GM12878 (cell line): ENCODE measurements around the gene THOC5. TPM values are rescaled to one million over a fixed set of nuclear protein-coding genes. Genes with fewer than 3 reads are reported as not detected.

Experiments
- ATAC-seq: fragments of 200-7000 bp; cut with Tn5 transposase; 3 replicates; pipeline ENCODE4 v1.9.1; 2020; ENCODE audit warnings: mild to moderate bottlenecking, moderate library complexity
- BruUV-seq: library from RNA; stranded (reverse); fragments of 400-500 nt; replicated peaks from 2 replicates; lab custom pipeline; 2021; lab: Mats Ljungman, UMichigan
- CTCF ChIA-PET: fragments of 300-600 bp; sonication (Branson Sonifier 250); formaldehyde crosslinking; extraction: SDS; loops from one replicate; lab custom pipeline; 2021; ENCODE audit warnings: inconsistent platforms; lab: Yijun Ruan, JAX
- POLR2A ChIA-PET: fragments of 350-600 bp; formaldehyde crosslinking; extraction: SDS; loops from one replicate; lab custom pipeline; 2021; ENCODE audit warnings: inconsistent platforms; lab: Charles Lee
- RAD21 ChIA-PET: fragments of 300-600 bp; sonication (Branson Sonifier 250); formaldehyde crosslinking; loops from one replicate; lab custom pipeline; 2023; ENCODE audit warnings: antibody characterized with exemption; ENCODE audit not compliant: unreplicated experiment; lab: Charles Lee
- SMC1A ChIA-PET: fragments of 300-600 bp; sonication (Branson Sonifier 250); formaldehyde crosslinking; loops from one replicate; lab custom pipeline; 2023; ENCODE audit not compliant: unreplicated experiment, uncharacterized antibody; lab: Charles Lee
- DNase-seq: peaks from one replicate; pipeline ENCODE4 v3.0.0-alpha.2; 2011; ENCODE audit warnings: low read depth, low spot score
- FAIRE-seq: peaks from 3 replicates; lab custom pipeline; 2011; peaks lifted over from hg19 to GRCh38; lab: Jason Lieb, UNC
- H2AFZ ChIP-seq: 2 replicates; pipeline ENCODE4 v1.6.0; 2011; ENCODE audit warnings: low read depth, low read length, control low read depth; ENCODE audit not compliant: control insufficient read depth
- H3K27ac ChIP-seq: 2 replicates; pipeline ENCODE4 v1.5.1; 2011; ENCODE audit warnings: control low read depth; ENCODE audit not compliant: control insufficient read depth, insufficient read depth
- H3K27me3 ChIP-seq, 2 experiments: replicated peaks in 1 of 2; 2 replicates each; pipeline versions ENCODE4 v1.6.0 to v1.6.1; 2011; ENCODE audit warnings: low read length in 1 of 2; ENCODE audit not compliant: control insufficient read depth in 2 of 2, insufficient read depth in 2 of 2
- H3K36me3 ChIP-seq, 2 experiments: 2 replicates each; pipeline ENCODE4 v1.5.1; 2011; ENCODE audit warnings: low read length in 1 of 2; ENCODE audit not compliant: control insufficient read depth in 2 of 2, insufficient read depth in 2 of 2
- H3K4me1 ChIP-seq: 2 replicates; pipeline ENCODE4 v1.6.1; 2011; ENCODE audit warnings: mild to moderate bottlenecking, low read length, moderate library complexity, mixed read lengths; ENCODE audit not compliant: control insufficient read depth, insufficient read depth
- H3K4me2 ChIP-seq: 2 replicates; pipeline ENCODE4 v1.6.0; 2011; ENCODE audit warnings: control low read depth; ENCODE audit not compliant: control insufficient read depth, insufficient read depth
- H3K4me3 ChIP-seq: fragments of 200-600 bp; sonication (generic); 2 replicates; pipeline ENCODE4 v1.5.1; 2016
- H3K79me2 ChIP-seq: 2 replicates; pipeline ENCODE4 v1.6.0; 2011; ENCODE audit warnings: low read length; ENCODE audit not compliant: control insufficient read depth, insufficient read depth
- H3K9ac ChIP-seq: 2 replicates; pipeline ENCODE4 v1.8.0; 2011; ENCODE audit warnings: low read length, control low read depth, mixed read lengths; ENCODE audit not compliant: control insufficient read depth, insufficient read depth
- H3K9me3 ChIP-seq: replicated peaks from 3 replicates; pipeline ENCODE4 v1.5.1; 2011; ENCODE audit warnings: mild to moderate bottlenecking, low read length; ENCODE audit not compliant: control insufficient read depth, insufficient read depth
- H4K20me1 ChIP-seq: 2 replicates; pipeline ENCODE4 v1.6.0; 2011; ENCODE audit not compliant: control insufficient read depth, insufficient read depth
- ATF2 ChIP-seq: IDR thresholded peaks from 2 replicates; pipeline ENCODE4 v1.6.1; 2012; ENCODE audit warnings: low read length, inconsistent platforms
- BACH1 ChIP-seq: fragments of 450-650 bp; IDR thresholded peaks from 2 replicates; pipeline ENCODE4 v1.6.1; 2017; ENCODE audit warnings: mild to moderate bottlenecking, borderline replicate concordance
- BCL3 ChIP-seq: IDR thresholded peaks from 2 replicates; pipeline ENCODE4 v1.6.1; 2011; ENCODE audit warnings: borderline replicate concordance, low read depth, mild to moderate bottlenecking, moderate library complexity, low read length; ENCODE audit not compliant: insufficient read depth, poor library complexity, severe bottlenecking
- CREB1 ChIP-seq: IDR thresholded peaks from 2 replicates; pipeline ENCODE4 v1.6.1; 2012; ENCODE audit warnings: low read depth, mild to moderate bottlenecking, inconsistent platforms
- ELK1 ChIP-seq: IDR thresholded peaks from 2 replicates; pipeline ENCODE4 v1.6.1; 2012; ENCODE audit warnings: low read depth, low read length, improper control_type of control experiment
- ETV6 ChIP-seq, 2 experiments: fragments of 450-650 bp in 1 of 2; IDR thresholded peaks in 1 of 2; conservative IDR thresholded peaks in 1 of 2; 2 replicates each; pipeline ENCODE4 v1.6.1; 2014; ENCODE audit warnings: antibody characterized with exemption in 1 of 2, borderline replicate concordance in 1 of 2, low read depth in 1 of 2, mild to moderate bottlenecking in 1 of 2, moderate library complexity in 1 of 2
- NBN ChIP-seq: fragments of 450-650 bp; IDR thresholded peaks from 2 replicates; pipeline ENCODE4 v1.6.1; 2016
- NFIC ChIP-seq: IDR thresholded peaks from 2 replicates; pipeline ENCODE4 v1.6.1; 2012; ENCODE audit warnings: low read depth, mild to moderate bottlenecking, inconsistent platforms, low read length, moderate library complexity
- NFYB ChIP-seq: IDR thresholded peaks from 2 replicates; pipeline ENCODE4 v1.6.1; 2011; ENCODE audit warnings: low read depth, mild to moderate bottlenecking, low read length, improper control_type of control experiment, moderate library complexity; ENCODE audit not compliant: insufficient read depth
- NR2C1 ChIP-seq: fragments of 450-650 bp; IDR thresholded peaks from 2 replicates; pipeline ENCODE4 v1.6.1; 2017; ENCODE audit warnings: antibody characterized with exemption, mild to moderate bottlenecking, moderate library complexity
- POLR2AphosphoS5 ChIP-seq: IDR thresholded peaks from 2 replicates; pipeline ENCODE4 v1.6.1; 2011; ENCODE audit warnings: mild to moderate bottlenecking, low read length, inconsistent platforms
- POU2F2 ChIP-seq: IDR thresholded peaks from 3 replicates; pipeline ENCODE4 v1.6.1; 2011; ENCODE audit warnings: low read depth, mild to moderate bottlenecking, low read length, borderline replicate concordance
- RBBP5 ChIP-seq: fragments of 200-600 bp; sonication (generic); conservative IDR thresholded peaks from 2 replicates; pipeline ENCODE4 v1.6.1; 2016
- SIX5 ChIP-seq: IDR thresholded peaks from 2 replicates; pipeline ENCODE4 v1.6.1; 2011; ENCODE audit warnings: mild to moderate bottlenecking, low read depth, low read length, moderate library complexity; ENCODE audit not compliant: severe bottlenecking
- TARDBP ChIP-seq: IDR thresholded peaks from 2 replicates; pipeline ENCODE4 v1.6.1; 2016; ENCODE audit warnings: borderline replicate concordance
- ZNF207 ChIP-seq: fragments of 450-650 bp; IDR thresholded peaks from 2 replicates; pipeline ENCODE4 v1.6.1; 2014; ENCODE audit warnings: antibody characterized with exemption, mild to moderate bottlenecking, borderline replicate concordance
- WGBS: methylation state at CpG from one replicate; pipeline ENCODE4 v1.1.6; 2016; ENCODE audit warnings: low lambda C conversion rate; ENCODE audit not compliant: insufficient replicate concordance, insufficient coverage; ENCODE audit errors: missing lambda C conversion rate; 5-methylcytosine and 5-hydroxymethylcytosine counted together
- in situ Hi-C: fragments of 300-500 bp; cut with MboI; formaldehyde crosslinking; loops from 9 replicates; pipeline ENCODE4 v1.14.3; 2018; ENCODE audit warnings: mixed read lengths
- intact Hi-C: fragments of 100-400 bp; cut with micrococcal nuclease; formaldehyde crosslinking; loops from one replicate; pipeline ENCODE4 v1.14.2; 2022; ENCODE audit not compliant: unreplicated experiment
- polyA plus RNA-seq, 11 experiments: library from polyadenylated mRNA; depleted of rRNA in 4 of 11; unstranded in 6 of 11; stranded (reverse) in 5 of 11; fragments of >200 nt; fragmentation: Nextera tagmentation in 4 of 11; fragmentation: Illumina TruSeq in 1 of 11; extraction: Ambion mirVana in 4 of 11; extraction: Trizol in 1 of 11; gene quantifications; 1 replicate in 1 of 11; 2 replicates in 10 of 11; pipeline versions ENCODE4 v1.2.1 to v1.2.3, GENCODE V29; 2011 to 2016; ENCODE audit warnings: inconsistent platforms in 2 of 11, missing spikeins in 2 of 11, low read depth in 1 of 11
- total RNA-seq, 4 experiments: library from RNA; depleted of rRNA in 3 of 4; stranded (reverse); fragments of >200 nt in 3 of 4; fragmentation: Illumina TruSeq in 1 of 4; extraction: Trizol in 1 of 4; gene quantifications; 2 replicates each; pipeline versions ENCODE4 v1.2.1 to v1.2.3, GENCODE V29; 2013 to 2021

The THOC5 gene
- total and polyA plus RNA-seq, 10 of the 15 experiments (the other 5 are each of a cell fraction or from before 2014, with no cell fraction given), result 20.9 to 44.9 (median 31.4) TPM

GRCh38 chr22:29503811-29504372 lies 49.7 kb downstream of the THOC5 start:
- no peak overlapping the region for H3K4me3 ChIP-seq
- CTCF ChIA-PET, result no interaction called here
- SMC1A ChIA-PET, result interaction anchor here (0.8 kb wide), 1 partner anchor 15 kb away, joined by 4 read pairs; no protein-coding TSS in a partner anchor
- BruUV-seq, result no TSS peak
- no peak overlapping the region for H3K4me2 ChIP-seq
- POLR2A ChIA-PET, result no interaction called here
- peaks cover 0 to 13% of the 10 kb centered on the region in 2 experiments; a peak in 2 of 4 replicates for H3K36me3 ChIP-seq
- DNase-seq (no peak), FAIRE-seq (no peak), ATAC-seq (no peak)
- no peaks in the 10 kb centered on the region for H3K9me3 ChIP-seq
- RAD21 ChIA-PET, result no interaction called here
- intact Hi-C loops, result no loop called here
- no peaks in the 10 kb centered on the region for H3K27me3 ChIP-seq
- in situ Hi-C loops, result no loop called here
- no peak for TF ChIP-seq NBN
- no peak for TF ChIP-seq ELK1
- TF ChIP-seq ETV6 (conservative IDR thresholded peaks at IDR 0.05 in 1 of 2, IDR thresholded peaks at IDR 0.05 in 1 of 2; ENCODE audit: borderline replicate concordance in 1 of 2, low read depth in 1 of 2), result no peak
- TF ChIP-seq POLR2AphosphoS5, result no peak
- no peak for TF ChIP-seq ZNF207
- TF ChIP-seq TARDBP, result no peak
- no peak for TF ChIP-seq POU2F2
- no peak for TF ChIP-seq SIX5
- TF ChIP-seq RBBP5, result no peak
- TF ChIP-seq ATF2, result no peak
- no peak for TF ChIP-seq NR2C1
- no peak for TF ChIP-seq CREB1
- TF ChIP-seq BCL3, result no peak
- TF ChIP-seq NFIC, result no peak
- no peak for TF ChIP-seq BACH1
- no peak for TF ChIP-seq NFYB
- H3K9ac ChIP-seq, result no peak overlapping the region
- H3K27ac ChIP-seq, result no peak overlapping the region
- H2AFZ ChIP-seq, result no peak overlapping the region
- no peaks in the 10 kb centered on the region for H4K20me1 ChIP-seq
- no peaks in the 10 kb centered on the region for H3K79me2 ChIP-seq
- H3K4me1 ChIP-seq, result no peaks in the 10 kb centered on the region
- 84% methylated on average over 7 of the region's 7 CpGs for WGBS
